ENCODE measurements around the gene TYMS.

DNA sequence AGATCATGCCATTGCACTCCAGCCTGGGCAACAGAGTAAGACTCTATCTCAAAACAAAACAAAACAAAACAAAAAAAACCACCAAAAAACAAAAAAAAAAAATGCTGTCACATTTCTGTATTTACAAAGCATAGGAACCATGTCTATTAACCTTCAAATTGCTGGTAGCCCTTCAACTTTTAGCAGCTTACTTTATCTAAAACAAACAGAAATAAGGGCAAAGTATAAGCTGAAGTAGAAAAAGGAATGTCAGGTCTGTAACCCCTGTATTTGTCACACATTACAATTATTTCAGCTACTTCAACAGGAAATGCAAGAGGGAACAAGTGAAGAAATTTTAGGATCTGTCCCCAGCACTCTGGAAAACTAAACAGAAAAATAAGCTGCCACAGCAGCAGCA is 25.4 kb downstream of the TYMS start:
- TF ChIP-seq, protein P1, sequence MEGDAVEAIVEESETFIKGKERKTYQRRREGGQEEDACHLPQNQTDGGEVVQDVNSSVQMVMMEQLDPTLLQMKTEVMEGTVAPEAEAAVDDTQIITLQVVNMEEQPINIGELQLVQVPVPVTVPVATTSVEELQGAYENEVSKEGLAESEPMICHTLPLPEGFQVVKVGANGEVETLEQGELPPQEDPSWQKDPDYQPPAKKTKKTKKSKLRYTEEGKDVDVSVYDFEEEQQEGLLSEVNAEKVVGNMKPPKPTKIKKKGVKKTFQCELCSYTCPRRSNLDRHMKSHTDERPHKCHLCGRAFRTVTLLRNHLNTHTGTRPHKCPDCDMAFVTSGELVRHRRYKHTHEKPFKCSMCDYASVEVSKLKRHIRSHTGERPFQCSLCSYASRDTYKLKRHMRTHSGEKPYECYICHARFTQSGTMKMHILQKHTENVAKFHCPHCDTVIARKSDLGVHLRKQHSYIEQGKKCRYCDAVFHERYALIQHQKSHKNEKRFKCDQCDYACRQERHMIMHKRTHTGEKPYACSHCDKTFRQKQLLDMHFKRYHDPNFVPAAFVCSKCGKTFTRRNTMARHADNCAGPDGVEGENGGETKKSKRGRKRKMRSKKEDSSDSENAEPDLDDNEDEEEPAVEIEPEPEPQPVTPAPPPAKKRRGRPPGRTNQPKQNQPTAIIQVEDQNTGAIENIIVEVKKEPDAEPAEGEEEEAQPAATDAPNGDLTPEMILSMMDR (conservative IDR thresholded peaks at IDR 0.05) = no peak
- TF ChIP-seq ZFX (IDR thresholded peaks at IDR 0.05) = no peak
